GM21423 (cell line): ENCODE data around the gene C1orf21.

Source experiments
- ATAC-seq: cut with Tn5 transposase; IDR thresholded peaks from one replicate; pipeline ENCODE4 v1.9.1; 2021; ENCODE audit warnings: mild to moderate bottlenecking, moderate library complexity; ENCODE audit not compliant: unreplicated experiment

The C1orf21 gene

DNA sequence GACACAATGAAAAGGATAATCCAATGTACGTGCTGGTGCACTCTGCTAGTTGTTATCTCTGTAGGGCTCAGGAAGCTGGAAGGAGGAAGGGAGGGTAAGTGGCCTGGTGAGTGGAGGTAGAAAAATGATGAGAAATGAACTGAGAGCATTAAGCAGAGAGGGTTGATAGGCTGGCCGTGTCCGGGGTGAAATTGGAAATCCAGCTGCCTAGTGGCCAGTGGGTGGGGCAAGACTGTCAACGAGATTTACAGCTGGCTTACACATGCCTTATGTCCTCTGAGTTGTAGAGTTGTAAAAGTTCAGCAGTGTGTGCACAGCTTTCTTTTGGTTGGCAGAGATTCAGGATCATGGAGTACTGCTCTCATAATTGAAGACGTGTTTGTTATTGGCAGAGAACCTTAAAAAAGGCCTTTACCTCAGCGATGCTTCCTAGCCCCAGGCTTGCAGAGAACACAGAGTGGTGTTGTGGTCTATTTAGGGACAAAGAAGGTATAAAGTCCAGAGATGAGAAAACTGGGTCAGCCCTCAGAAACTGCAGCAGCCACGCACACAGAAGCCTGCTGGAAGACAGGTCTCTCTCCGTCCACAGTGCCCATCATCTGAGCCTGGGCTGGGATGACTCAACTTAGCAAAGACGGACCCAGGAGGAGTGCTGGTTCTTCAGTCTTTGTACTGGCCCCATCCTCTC is 235.5 kb downstream of the C1orf21 start:
- ATAC-seq = no peak

DNA sequence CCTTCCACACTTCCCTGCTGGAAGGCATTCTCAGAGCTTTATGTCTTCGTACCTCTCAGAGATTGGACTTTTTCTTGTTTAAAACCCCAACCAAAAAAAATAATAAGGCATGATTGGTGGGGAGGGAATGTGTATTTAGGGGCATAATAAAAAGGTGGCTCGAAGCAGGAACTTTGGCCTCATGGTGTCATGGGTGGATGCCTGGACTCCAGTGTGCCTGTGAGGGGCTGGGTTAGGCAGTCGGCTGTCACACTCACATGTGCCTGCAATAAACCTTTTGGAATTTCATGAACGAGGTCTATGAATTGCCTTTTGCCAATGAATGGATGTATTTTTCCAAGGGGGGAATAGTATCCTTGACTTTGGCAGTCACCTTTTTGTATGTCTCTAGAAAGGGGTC is 236.6 kb downstream of the C1orf21 start:
- no peak for ATAC-seq

DNA sequence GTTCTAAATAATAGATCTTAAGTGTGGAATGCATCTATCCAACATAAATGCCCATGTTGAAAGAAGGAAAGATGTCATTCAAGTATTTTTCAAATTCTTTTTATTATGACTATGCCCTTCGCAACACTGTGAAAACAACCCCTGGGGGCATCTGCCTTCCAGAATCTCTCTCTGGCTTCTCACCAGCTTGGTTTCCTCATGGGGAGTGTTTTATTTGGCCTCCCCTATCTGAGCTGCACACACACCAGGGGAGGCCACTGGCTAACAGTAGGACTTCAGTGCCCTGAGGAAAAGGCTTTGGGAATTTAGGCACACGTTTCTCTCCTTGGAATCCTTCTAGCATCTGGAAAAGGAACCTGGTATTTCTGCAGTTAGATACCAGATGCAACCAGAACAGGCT is 237.2 kb downstream of the C1orf21 start:
- no peak for ATAC-seq

DNA sequence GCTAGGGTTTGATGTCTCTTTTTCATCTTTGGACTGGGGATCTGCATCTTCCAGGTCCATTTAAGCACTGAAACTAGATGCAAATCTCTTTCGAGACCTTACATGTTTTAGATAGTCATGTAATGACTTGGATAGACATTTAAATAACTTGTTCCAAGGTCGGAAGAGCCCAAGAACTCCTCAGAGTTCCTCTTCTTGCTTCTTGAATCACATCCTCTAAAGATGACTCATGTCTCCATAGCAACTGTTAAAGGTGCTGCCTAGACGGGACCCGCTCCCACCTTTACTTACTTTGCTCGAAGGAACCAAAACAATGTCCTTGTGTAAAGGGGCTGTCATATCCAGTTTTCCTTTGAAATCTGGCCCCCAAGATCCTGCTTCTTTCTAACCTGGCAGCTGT is 237.8 kb downstream of the C1orf21 start:
- no peak for ATAC-seq

DNA sequence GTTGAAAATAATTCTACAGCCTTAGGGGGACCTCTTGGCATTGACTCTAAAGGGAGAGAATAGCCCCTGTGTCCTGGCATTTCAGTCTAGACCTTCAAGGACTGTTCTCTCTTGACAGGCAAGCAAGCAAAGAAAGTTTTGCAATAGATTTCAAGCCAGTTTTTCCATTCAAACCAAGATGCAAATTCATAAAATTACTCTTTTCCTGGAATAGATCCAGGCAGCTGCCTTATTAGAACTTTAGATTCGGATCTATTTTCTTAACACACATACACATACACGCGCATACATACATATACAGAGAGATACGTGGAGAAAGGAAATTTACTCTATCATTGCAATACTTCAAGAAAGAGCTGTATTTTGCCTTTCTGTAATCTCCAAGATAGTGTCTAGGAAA is 238.4 kb downstream of the C1orf21 start:
- ATAC-seq = no peak

DNA sequence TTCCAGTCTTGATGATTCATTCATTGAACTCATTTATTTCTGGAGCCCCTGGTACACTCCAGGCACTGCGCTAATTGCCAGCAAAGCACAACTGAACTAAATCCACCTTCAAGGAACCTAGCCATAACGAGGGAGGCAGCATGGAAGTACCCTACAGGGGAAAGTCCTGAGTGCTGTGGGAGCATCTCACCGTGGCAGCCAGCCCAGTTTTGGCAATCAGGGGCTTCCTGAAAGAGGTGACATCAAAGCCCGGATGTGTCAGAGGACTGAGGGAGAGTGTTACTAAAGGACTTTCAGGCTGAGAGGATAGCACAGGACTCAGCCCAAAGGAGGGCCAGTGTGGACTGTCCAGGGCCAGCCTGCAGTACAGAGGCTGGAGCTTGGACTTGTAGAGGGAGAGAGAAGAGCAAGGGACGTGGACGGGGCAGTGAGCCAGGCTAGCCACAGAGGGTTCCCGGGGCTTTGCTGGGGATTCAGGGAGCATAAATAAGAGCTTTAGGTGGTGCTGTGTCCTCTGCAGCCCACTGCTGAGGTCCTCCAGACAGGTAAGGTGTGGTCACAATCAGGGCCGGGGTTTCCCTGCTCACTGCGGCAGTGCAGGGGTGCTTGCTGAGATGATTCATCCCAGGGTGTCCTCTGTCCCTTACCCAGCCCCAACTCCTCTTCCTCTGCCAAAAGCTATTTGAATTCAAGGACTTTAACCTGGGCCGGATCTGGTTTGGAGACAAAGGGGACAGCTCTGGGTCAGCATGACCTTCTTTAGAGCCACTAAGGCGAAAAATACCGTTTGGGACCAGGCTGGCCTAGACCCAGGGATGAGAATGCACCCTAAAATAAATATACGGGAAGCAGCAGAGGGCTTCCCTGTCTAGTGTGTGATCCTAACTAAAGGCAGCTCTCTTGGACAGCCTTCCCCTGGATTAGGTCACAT is 239.5 kb downstream of the C1orf21 start:
- no peak for ATAC-seq

DNA sequence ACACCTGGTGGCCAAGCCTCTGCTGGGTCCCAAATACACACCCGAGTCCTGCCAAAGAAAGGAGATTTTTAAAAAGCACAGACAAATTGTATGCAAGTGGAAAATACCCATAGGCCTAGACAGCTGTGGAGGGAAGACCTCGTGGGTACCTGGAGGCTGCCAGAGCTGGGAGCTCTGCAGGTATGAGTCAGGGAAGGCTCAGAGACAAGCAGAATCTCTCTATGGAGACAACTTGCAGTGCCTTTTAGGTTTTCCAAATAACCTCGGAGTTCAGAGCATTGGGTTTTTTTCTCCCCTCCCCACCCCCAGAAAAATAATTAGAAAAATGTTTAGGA is 240.1 kb downstream of the C1orf21 start:
- ATAC-seq = no peak

DNA sequence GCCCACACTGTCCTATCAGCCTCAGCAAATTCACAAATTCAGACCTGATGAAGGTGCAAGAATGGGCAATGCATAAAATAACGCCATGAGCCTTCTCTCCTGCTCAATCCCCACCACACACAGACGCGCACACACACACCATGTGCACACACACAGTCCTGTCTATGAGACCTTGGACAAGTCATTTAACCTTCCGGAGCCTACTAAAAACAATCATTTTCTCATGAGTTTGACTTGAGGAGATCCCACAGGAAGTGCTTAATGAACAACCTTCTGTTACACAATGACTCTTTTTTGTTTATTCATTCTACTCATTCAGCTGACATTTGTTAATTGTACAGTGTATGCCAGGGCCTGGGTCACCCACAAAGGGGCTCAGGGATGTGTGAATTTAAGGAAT is 242.4 kb downstream of the C1orf21 start:
- ATAC-seq = no peak

DNA sequence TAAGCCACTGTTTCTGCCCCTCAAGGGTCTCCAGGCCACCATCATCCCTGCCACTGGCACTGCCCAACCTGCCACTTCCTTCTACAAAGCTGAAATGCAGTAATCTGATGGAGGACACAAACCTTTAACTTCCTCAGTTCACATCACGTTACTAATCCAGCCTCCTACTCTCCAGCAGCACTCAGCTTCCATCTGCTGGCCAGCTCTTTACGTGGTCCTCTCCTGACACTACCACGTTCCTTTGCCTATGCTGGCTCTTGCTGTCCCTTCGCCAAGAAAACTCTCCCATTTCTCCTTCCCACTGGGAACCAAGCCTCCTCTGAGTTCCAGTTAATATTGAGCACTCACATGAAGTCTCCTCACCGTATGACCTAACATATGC is 243.8 kb downstream of the C1orf21 start:
- no peak for ATAC-seq

DNA sequence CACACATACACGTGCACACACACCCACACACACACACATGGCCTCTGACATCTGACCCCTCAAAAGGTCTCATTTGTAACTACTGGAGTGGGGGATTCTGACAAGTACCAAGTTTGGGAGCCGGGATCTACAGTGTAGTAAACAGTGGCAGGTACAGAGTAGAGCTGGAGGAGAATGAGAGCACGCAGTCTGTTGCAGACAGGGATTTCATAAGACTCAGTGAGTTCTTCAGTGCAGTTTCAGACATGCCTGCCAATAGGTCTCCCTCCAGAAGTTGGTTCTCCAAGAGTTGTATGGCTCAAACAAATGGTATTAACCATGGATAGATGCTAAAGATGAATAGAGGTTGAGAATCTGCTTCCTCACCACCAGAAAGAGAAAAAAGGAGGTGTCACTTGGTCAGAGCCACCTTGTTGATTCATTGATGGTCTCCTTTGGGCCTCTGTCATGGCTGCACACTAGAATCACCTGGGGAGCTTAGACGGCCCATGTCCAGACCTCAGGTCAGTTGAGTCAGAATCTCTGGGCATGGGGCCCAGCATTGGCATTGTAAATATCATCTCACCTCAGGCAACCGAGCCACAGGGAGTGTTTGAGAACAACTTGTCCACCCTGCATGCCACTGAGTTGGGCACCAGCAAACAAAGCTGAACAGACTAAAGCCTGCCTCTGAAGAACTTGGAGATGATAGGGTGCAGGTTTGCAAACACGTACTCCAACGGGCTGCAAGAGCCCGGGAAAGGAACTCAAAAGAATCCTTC is 245.8 kb downstream of the C1orf21 start:
- ATAC-seq = no peak

DNA sequence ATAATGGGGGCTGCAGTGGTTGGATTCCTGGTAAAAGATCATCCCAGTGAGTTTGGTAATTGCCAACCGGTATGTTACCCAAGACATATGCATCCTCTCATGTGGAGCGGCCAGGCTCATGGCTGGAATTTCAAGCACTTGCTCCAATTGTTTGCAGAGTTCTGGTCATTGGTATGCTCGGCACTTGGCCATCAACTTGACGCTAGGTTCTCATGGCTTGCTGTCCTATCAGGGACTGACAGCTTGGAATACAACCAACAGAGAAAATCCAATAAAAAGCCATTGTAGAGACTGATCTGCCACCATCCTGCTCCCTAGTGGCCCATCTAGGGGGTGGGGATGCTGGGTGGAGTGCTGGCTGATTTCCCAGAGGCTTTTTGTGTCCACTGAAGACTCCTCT is 247.0 kb downstream of the C1orf21 start:
- no peak for ATAC-seq

DNA sequence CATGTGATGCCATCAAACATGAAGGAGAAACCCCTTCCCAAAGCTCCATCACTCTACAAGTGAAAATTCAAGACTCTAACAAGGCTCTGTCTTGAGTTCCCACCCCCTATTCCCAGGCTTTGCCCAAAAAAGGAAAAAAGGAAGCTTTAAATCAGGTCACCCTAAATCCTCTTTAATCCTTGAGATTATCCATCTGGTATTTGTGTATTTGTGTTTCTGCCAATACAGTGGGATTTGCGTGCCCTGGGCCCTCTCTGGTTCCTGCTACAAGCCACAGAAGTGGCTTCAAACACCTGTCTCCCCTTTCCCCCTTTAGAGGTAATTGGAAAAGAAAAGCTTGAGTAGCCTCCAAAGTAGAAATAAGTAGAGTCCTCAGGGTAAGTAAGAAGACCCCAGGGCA is 247.5 kb downstream of the C1orf21 start:
- ATAC-seq = no peak

DNA sequence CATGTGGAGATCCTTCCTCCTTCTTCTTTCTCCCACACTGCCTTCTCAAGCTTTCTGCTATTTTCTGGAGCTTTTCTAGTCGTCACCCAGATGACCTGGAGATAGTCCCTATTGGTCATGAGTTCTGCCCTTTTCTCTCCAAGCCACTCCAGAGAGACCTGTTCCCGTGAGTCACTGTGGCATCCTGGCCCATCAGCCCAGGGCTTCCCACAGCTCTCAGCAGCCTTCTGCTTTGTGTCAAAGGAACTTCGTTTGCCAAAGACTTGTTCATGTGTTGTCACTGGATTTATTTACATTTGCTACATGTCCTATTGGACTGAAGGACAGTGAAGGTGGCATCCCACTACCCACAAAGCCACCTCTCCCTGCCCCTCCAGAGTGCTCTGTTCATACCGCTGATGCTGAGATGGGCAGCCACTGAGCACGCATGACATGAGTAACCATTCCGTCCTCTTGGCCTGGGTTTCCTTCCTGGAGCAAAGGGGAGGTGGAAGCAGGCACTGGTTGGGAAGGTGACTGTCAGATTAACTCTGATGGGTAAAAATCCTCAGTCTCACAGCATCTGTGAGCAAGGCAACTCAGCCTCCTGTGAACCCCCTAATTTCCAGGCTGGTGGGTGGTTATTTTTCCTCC is 248.6 kb downstream of the C1orf21 start:
- ATAC-seq = no peak

DNA sequence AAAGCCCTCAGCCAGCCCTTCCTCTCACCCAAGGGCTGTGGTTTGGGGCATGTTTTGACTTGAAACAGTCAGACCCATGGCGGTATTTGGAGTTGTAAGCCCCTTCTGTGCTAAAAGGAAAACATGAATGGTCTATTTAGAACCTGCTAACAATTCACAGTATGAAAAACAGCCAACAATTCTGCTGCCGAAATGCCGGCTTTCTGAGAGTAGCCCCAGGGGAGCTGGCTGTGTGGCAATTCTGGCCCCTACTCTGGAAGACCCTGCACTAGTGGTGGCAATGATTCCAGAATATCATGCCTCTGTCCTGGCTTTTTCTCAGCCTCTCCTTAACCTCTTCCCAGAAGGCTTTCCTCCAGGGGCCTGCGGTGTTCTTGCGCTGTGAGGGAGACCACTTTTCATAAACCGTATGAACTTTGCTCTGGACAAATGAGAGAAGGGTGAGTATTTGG is 249.2 kb downstream of the C1orf21 start:
- no peak for ATAC-seq

DNA sequence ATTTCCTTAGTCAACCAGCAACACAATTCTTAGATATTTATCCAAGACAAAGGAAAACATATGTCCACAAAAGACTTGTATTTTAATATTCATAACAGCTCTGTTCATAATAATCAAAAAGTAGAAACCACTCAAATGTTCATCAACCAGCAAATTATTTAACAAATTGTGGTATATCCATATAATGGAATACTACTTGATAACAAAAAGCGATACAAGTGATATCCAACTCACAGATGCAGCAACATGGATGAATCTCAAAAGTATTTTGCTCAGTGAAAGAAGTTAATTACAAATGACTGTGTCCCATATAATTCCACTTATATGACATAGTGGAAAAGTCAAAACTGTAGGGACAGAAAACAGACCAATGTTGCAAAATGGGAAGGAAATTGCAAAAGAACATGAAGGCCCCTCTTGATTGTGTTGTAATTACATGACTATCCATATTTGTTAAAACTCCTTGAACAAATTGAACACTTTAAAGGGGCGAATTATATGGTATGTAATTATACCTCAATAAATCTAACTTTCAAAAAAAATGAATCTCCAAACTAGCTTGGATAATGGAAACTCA is 250.9 kb downstream of the C1orf21 start:
- ATAC-seq = no peak

DNA sequence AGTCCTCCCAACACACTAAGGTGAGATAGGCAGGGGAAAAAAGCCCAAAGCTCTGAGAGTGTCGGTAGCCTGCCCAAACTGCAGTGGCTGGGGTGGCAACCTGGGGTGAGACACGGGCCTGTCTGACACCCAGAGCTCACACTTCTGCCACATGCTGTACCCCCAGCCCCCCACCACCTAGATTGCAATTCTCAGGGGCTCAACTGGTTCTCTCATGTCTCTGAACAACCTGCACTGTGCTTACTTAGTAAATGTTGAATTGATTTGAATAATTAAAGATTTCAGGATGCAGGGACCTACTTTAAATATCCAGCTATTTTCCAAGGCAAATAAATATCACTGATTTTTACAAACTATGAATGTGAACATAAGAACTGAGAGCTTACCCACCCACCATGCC is 252.4 kb downstream of the C1orf21 start:
- no peak for ATAC-seq

DNA sequence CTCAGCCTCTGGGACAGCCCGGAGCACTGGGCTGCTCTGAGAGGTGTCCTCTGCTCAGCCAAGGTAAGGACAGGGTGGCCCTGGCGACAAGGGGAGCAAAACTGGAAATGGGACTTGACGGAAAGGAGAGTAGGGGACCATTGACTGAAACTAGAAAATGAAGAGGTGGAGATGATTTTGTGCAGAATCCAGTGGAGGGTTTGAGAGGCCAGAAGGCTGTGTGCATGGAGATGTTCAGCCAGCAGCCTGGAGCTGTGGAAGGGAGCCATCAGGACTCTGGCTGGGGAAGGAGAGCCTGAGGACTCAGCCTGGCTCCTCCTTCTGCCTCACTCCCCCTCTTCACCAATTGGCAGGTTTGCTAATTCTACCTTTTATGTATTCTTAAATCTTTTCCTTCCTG is 253.7 kb downstream of the C1orf21 start:
- ATAC-seq = no peak

DNA sequence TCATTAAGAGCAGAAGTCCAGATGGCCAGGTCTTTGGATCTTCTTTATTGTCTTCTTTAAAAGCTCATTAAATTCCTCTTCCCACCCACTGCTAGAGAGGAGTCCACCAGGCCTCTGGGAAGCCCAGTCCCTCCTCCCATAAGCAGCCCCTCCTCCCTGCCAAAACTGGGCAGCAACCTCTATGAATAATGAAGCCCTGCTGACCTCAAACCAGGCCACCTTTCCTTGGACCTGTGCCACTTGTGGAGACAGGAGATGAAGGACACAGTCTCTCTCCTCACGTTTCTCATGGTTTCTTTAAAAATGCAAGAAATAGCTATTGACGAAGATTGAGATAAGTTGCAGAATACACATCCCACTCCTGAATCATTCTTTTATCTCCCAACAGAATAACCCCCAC is 255.1 kb downstream of the C1orf21 start:
- no peak for ATAC-seq

DNA sequence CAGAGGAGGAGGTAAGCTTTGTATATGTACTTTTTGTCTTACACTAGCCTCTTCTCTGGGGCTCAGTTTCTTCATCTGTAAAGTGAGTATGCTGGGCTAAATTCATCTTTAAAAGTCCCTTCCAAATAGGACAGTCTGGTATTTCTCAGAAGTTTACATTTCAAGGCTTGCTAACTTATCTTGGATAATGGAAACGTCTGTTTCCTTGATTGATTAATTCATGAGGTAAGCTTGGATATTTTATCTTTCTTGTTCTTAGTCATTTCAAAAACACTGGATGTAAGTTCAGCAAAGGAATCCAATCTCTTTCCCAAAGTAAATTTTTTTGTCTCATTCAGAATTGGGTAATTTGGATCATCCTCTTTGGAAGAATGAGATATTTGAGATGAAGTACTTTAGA is 256.8 kb downstream of the C1orf21 start:
- ATAC-seq = no peak

DNA sequence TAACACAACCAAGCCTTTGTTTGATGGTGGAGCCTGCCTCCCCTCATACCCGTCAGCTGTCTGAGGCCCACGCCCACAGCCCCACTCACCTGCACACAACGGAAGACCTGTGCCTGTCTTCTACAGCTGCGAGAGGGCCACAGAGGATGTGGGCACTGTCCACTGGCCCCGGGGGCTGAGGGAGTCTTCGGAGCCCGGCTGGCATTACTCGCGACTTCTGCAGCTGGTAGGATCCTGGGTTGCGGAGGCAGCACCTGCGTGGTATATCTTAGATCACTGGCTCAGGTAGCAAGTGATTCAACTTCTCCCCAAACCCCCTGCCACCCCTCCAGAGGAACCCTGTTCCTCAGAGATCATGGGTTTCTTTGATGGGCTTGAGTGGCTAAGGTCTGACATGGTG is 257.9 kb downstream of the C1orf21 start:
- ATAC-seq = no peak

DNA sequence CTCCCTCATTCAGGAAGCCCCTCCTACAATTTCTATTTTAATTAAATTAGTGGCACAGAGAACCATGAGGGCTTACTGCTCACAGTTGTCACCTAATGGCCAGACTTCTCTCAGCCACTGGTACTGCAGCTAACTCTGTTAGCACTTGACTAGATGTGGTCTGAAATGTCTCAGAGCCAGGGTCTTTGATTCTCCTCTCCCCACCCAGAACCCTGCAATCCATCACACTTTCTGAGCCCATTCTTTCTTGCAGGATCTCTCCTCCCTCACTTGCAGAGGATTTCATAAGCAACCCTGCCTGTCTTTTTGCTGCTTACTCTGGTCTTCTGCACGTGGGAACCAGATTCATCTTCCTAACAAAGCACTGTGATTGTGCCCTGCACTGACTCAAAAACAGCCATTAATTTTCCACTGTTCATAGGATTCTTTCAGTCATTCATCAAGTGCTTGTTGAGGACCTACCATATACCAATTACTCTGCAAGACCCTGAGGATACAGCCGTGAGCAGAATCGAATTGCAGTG is 259.4 kb downstream of the C1orf21 start:
- ATAC-seq = no peak
